GM19351 (cell line): Measurements from ENCODE around the gene C19orf38.
"Not testable (repeated sequence)": the region's sequence is repeated elsewhere in the genome, so short reads cannot be mapped to it uniquely, and the experiment has no call there.

Experiments used
- ATAC-seq: cut with Tn5 transposase; IDR thresholded peaks from one replicate; pipeline ENCODE4 v1.9.1; 2021; ENCODE audit warnings: mild to moderate bottlenecking, moderate library complexity; ENCODE audit not compliant: unreplicated experiment

Gene C19orf38

DNA sequence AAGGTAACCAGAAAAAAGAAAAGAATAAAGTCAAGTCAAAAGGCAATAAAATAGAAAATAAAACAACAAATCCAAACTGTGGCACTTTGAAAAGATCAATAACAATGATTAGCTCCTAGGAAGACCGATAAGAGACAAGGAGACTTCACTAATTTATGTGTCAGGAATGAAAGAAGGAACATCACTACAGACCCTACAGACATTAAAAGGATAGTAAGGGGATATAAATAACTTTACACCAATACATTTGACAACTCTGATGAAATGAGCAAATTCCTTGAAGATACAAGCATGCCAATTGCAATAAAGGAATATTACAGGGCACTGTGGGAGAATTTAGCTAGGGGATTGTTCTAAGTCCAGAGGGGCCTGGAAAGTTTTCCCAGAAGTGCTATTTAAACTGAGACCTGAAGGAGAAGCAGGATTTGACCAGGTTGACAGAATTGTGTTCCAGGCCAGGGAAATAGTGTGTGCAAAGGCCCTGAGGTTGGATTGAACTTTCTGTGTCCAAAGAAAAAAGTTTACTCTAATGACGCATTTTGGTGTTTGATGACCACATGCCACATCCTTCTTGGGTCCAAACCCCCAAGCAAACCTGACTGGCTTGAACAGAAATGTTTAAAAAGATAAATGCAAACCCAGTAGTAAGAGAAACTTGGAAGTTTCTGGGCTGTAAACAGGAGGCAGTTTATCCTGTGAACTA, 1.6 kb upstream of the C19orf38 start:
- no peak for ATAC-seq

DNA sequence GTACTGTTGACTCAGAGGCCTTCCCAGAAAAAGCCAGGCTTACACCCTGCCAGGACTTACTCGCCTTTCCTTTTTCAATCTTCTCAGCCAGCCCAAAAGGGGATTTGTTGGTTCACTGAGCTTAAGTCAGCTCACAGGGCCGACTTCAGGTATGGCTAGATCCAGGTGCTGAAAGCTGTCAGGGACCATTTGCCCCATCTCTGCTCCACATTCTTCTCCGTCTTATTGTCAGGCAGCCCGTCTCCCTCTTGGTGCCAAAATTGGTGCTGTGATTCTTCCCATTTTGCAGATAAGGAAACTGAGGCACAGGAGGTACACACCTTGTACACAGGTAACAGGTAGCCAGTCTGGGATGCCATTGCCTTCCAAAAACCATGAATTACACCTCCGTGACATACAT, 2.4 kb downstream of the C19orf38 start:
- ATAC-seq = no peak

DNA sequence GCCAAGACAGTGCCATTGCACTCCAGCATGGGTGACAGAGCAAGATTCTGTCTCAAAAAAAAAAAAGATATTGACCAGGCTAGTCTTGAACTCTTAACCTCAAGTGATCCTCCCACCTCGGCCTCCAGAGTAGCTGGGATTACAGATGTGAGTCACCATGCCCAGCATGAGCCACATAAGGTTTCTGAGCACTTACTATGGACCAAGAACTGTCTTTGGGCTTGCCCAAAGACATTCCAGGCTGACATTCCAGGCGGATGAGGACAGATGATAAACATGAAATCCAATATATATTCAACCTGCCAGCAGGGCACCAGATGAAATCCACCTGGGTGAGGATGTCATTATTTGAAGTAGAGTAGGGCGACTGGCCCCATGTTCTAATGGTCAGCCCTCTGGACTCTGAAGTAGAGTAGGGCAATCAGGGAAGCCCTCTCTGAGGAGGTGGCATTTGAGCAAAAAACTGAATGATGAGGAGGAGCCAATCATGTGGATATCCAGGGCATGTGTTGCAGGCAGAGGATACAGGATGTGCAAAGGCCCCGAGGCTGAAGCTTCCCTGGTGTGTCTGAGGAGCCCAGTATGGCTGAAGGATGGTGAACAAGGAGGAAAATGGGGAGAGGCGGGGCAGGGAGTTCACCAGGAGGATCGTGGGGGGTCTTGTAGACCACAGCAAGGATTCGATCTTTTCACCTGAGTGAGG, 4.0 kb downstream of the C19orf38 start:
- ATAC-seq = no peak

DNA sequence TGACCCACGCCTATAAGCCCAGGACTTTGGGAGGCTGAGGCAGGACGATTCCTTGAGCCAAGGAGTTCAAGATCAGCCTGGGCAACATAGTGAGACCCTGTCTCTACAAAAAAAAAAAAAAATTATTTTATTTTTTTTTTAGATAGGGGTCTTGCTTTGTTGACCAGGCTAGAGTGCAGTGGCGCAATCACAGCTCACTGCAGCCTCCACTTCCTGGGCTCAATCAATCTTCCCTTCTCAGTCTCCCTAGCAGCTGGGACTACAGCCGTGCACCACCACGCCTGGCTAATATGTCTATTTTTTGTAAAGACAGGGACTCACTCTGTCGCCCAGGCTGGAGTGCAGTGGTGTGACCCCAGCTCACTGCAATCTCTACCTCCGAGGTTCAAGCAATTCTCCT, 4.7 kb downstream of the C19orf38 start:
- ATAC-seq = no peak

DNA sequence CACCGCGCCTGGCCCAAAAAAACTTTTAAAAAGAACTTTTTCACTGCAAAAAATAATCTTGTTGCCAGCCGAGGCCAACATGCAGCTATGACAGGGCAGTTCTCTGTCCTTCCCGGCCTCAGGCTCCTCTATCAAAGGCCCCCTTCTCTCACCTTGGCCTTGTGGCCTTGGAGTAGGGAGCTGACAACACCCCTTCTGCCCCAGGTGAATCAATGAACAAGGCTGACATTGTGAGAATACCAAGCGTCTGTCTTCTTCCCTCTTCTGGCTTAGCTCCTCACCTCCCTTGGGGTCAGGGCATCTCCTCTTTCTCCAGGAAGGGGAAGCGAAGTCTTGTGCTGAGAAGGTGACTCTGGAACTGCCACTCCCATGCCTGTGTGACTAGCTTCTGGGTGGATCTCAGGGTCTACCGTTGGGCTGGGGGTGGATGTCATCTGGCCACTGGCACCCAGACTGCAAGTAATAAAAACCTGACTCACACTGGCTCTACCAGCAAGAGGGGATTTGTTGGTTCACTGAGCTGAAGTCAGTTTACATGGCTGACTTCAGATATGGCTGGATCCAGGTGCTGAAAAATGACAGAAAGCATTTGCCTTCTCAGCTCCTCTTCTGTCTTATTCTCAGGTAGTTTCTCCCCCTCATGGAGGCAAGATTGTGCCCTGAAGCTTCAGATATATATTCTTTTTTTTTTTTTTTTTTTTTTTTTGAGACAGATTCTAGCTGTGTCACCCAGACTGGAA, 6.3 kb downstream of the C19orf38 start:
- no peak for ATAC-seq

DNA sequence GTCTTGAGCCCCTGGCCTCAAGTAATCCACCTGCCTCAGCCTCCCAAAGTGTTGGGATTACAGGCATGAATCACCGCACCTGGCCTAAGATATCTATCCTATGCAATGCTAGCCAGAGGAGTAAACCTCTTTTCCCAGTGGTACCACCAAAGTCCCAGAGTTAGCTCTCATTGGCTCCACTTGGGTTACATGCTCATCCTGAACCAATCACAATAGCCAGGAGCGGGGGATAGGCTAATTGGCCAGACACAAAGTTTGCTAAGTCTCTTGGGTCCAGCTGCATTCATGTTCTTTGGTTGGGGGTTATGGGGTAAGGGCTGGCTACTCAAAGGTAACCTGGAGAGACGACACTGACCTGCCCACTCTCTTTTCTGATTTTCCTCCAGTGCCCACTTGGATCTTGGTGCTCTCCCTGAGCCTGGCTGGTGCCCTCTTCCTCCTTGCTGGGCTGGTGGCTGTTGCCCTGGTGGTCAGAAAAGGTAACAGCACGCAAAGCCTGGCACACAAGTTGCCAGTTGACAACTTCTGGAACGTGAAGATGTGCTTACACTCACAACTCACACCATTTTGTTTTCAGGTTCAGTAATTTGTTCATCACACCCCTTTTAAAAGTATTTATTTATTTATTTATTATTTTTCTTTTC, 7.8 kb downstream of the C19orf38 start:
- ATAC-seq = no peak

DNA sequence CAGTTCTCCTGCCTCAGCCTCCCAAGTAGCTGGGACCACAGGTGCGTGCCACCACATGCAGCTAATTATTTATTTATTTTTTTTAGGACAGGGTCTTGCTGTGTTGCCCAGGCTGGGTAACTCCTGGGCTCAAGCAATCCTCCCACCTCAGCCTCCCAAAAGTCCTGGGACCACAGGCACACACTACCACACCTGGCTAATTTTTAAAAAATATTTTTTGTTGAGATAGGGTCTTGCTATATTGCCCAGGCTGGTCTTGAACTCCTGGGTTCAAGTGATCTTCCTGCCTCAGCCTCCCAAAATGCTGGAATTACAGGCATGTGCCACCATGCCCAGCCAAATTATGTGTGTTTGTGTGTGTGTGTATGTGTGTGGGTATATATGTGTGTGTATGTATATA, 8.7 kb downstream of the C19orf38 start:
- not testable (repeated sequence) for ATAC-seq

DNA sequence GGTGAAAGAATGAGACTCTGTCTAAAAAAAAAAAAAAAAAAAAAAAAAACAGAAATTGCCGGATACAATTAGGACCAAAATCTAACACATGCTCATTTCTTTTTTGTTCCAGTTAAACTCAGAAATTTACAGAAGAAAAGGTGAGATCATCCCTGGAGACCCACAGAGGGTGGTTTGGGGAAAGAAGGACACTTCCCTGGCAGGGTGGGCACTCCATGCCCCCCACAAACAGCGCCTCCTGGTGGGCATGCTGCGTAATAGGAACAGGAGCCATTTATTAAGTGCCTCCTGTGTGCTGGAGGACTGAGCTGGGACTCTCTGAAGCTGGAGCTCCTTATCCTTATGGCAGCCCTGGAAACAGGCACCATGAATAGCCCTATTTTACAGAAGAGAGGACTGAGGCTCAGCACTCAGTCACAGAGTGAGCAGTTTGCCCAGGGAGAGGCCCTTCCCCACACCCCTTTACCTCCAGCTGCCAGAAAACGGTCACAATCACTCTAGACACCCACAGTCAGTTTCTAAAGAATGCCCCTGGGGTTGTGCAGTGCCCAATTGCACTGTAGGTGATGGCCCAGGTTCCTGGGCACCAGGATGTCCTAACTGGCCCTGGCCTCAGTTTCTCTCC, 10.1 kb downstream of the C19orf38 start:
- ATAC-seq = no peak

DNA sequence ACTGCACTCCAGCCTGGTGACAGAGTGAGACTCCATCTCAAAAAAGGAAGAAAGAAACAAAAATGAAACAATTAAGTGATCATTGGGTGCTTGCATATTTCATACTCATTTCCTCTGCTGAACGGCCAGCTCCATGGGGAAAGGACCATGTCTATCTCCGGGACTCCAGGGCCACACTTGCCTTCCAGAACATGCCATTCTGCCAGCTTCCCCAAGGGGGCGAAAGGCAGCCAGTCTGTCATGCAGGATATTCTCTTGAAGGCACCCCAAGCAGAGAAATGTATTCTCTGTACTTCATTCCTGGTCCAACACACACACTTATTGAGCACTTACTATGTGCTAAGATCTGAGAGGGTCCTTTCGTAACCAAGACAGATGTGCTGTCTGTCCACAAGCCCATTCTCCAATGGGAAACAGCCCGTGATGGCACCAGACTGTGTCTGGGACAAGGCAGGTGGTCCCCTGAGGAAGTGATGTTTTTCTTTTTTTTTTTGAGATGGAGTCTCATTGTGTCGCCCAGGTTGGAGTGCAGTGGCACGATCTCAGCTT, 13.0 kb downstream of the C19orf38 start:
- no peak for ATAC-seq

DNA sequence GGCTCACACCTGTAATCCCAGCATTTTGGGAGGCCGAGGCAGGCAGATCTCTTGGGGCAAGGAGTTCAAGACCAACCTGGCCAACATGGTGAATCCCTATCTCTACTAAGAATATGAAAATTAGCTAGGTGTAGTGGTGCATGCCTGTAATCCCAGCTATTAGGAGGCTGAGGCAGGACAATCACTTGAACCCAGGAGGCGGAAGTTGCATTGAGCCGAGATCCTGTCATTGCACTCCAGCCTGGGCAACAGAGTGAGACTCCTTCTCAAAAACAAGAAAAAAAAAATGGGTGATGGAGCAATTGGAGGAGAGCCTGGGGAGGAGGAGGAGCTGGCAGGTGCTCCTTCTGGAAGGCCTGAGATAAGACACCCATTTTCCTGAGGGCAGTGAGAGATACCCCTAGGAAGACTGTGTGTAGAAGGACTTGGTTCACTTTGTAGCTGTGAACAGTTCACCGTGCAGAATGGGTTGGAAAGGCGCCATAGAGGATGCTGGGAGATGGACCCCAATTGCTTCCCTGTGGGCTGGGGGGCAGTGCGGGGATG, 14.4 kb downstream of the C19orf38 start:
- no peak for ATAC-seq

DNA sequence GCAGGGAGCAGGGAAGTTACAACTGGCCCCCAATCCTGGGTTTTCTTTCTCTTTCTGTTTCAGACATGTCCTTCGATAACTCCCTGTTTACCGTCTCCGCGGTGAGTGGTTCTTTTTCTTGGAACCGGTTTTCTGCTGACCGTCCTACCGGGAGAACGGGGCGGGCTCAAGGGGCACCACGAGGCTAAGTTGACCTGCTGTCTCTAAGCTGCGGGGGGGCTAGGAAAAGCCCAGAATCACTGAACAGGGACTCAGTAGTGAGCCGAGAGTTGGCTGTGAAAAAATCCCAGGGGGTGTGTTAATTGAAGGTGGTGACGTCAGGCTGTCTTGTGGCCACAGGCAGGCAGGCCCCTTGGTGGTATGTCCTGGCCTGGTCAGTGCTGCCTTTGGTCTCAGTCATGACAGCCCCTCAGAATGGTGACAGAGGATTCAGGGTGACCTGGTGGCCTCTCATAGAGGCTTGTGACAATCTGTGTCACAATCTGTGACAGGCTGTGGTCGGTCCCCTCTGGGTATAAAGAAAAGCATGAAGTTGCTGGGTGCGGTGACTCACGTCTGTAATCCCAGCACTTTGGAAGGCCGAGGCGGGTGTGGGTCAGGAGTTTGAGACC, 15.0 kb downstream of the C19orf38 start:
- ATAC-seq = no peak

DNA sequence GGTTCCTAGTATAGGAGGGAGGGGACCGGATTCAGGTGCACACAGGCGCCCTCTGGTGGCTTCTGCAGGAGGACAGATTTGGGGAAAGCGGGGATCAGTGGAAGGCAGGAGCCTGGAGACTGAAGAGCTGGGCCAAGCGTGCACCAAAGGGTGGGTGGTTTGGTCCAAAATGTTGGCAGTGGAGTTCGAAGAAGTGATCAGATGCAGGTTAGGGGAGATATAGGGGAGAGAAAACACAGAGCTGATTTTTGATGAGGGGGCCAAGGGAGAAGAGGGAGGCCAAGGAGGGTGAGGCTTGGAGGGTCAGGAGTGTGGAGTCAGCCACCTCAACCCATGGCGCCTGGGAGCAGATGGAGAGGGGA, 16.3 kb downstream of the C19orf38 start:
- ATAC-seq = no peak

DNA sequence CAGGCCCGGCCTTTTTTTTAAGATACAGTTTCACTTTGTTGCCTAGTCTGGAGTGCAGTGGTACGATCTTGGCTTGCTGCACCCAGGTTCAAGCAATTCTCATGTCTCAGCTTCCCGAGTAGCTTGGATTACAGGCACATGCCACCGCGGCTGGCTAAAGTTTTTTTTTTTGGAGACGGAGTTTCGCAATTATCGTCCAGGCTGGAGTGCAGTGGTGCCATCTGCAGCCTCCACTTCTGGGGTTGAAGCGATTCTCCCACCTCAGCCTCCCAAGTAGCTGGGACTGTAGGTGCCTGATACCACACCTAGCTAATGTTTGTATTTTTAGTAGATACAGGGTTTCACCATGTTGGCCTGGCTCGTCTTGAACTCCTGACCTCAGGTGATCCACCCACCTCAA, 18.3 kb downstream of the C19orf38 start:
- no peak for ATAC-seq

DNA sequence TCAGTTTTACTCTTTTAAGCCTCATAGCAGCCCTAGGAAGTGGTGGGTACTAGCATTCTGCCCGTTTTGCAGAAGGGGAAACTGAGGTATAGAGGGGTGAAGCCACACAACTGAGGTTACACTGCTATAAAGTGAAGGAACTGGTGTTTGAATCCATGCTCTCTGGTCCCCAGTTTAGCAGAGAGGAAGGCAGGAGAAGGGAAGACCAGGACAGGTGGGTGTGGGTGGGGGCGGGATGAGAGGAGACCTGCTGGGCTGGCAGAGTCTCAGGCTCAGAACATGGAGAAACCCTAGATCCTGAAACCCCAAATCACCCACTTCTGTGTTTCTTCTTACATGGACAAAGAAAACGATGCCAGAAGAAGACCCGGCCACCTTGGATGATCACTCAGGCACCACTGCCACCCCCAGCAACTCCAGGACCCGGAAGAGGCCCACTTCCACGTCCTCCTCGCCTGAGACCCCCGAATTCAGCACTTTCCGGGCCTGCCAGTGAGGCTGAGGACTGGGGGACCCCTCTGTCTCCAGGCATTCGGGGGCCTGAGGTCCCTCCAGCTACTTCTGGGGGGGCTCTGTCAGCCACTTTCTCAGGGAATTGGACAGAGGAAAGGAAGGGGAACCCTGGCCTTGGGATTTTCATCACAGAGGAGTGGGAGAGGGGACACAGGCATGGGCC, 20.8 kb downstream of the C19orf38 start:
- no peak for ATAC-seq

DNA sequence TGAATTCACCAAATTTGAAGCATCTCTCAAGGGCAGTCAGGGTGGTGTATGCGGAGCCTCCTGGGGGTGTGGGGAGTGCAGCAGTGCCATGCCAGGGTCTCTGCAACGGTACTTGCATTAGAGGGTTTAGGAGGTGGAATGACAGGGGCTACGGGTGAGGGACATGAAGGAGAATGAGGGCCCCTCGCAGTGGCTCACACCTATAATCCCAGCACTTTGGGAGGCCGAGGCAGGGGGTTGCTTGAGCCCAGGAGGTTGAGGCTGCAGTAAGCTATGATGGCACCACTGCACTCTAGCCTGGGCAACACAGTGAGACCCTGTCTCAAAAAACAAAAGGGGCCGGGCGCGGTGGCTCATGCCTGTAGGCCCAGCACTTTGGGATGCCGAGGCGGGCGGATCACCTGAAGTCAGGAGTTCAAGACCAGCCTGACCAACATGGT, 21.7 kb downstream of the C19orf38 start:
- not testable (repeated sequence) for ATAC-seq

DNA sequence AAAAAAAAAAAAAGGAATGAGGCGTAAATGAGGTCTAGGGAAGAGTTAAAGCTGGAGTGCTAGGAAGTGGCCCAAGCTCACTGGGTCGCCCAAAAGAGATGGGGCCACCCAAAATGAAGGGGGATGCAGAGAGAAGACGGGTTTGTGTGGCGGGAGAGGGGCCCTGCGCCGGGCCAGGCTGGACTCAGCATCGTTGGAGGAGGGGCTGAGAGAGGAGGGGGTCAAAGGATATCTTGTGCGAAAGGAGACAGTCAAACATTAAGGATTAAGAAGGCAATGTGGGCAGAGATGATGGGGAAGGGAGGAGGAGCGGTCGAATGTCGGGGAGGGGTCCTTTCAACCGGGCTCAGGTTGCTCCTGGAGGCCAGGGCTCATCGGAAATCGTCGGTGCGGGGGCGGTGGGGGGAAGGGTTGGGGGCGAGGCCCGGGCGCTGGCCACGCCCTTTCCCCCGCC, 22.3 kb downstream of the C19orf38 start:
- no peak for ATAC-seq

DNA sequence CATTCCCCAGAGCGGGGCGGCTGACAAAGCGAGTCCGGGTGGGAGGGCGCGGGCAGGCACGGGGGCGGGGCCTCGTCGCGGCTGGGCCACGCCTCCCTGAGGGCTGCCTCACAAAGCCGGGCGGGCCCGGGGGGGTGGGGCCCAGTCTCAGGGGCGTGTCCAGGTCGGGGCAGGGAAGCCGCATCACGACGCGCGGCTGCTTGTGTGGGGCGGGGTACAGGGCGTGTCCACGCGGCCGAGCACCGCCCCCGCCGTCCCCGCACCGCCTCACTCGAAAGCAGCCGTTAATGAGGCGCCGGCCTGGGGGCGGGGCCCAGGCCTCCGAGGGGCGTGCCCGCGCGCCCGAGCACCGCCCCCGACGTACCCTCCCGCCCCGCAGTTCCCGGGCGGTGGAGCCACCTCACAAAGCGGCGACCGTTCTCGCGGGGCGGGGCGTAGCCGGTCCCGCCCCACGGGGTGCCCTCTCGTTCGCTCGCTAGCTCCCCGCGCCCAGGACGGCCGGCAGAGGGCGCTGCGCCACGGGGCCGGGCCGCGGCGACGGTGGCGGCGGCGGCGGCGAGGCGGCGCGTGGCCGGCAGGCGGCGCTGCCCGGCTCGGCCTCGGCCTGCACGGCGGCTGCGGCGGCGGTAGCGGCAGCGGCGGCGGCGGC, 22.9 kb downstream of the C19orf38 start, which contains the start of gene CARM1:
CARM1 (plus strand) TSS at position 599 of the 649 bp plus-strand sequence. CDS start 150 bp downstream, outside the sequence.
- peak; percentile 62 for ATAC-seq

DNA sequence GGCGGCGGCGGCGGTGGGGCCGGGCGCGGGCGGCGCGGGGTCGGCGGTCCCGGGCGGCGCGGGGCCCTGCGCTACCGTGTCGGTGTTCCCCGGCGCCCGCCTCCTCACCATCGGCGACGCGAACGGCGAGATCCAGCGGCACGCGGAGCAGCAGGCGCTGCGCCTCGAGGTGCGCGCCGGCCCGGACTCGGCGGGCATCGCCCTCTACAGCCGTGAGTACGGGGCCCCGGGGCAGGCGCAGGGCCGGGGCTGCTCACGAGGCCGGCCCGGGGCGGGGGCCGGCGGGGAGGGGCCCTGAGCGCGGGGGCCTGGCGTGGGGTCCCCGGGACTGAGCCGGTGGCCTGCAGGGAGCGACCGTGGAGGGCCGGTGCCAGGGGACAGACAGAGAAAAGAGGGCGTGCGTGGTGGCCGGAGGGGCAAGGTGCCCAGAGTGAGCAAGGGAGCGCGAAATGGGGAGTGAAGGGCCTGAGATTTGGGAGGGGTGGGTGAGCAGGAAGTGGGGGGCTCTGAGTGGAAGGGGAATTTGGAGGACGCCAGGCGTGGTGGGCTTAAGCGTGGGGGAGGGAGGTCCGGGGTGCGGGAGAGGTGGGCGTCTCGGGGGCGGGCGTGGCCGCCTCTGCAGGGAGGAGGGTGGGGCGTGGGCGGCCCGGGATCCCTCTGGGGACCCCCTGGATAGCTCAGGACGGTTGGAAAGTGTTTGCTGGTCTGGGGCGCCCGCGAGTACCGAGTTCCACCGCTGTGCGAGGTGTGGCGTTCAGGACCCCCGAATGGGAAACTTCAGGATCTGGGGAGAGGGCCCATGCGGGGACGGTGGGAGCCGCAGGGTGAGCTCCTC, 23.7 kb downstream of the C19orf38 start:
- peak; percentile 5 for ATAC-seq
